H1 (cell line): ENCODE results near the gene AHRR. TPM values are rescaled to one million over a fixed set of nuclear protein-coding genes. Genes with fewer than 3 reads are reported as not detected.

Source experiments
- CBX5 ChIP-seq: fragments of 300-800, 300-1000 bp; sonication (generic); IDR thresholded peaks from 2 replicates; pipeline ENCODE4 v1.7.1; 2016; ENCODE audit warnings: antibody characterized with exemption, low read length, low read depth
- CTCF ChIP-seq, 3 experiments: IDR thresholded peaks; 1 replicate in 2 of 3; 2 replicates in 1 of 3; pipeline versions ENCODE4 v1.5.1 to v1.6.1; 2011; ENCODE audit warnings: low read length in 3 of 3, mild to moderate bottlenecking in 3 of 3, inconsistent platforms in 2 of 3, low read depth in 1 of 3, moderate library complexity in 1 of 3; ENCODE audit not compliant: insufficient read depth in 1 of 3; ENCODE audit errors: control extremely low read depth in 1 of 3
- POLR2AphosphoS5 ChIP-seq: IDR thresholded peaks from 2 replicates; pipeline ENCODE4 v1.6.1; 2011; ENCODE audit warnings: low read depth, low read length
- RNF2 ChIP-seq: fragments of 200-900, 300-1000 bp; sonication (generic); IDR thresholded peaks from 2 replicates; pipeline ENCODE4 v1.7.1; 2016; ENCODE audit warnings: borderline replicate concordance, low read depth, mild to moderate bottlenecking, antibody characterized with exemption, low read length; ENCODE audit not compliant: poor library complexity, severe bottlenecking; ENCODE audit errors: missing control alignments
- polyA plus RNA-seq, 7 experiments: library from polyadenylated mRNA; depleted of rRNA in 3 of 7; stranded (reverse) in 5 of 7; unstranded in 2 of 7; fragments of >200 nt in 5 of 7; fragments of 200-250 nt in 2 of 7; gene quantifications; 1 replicate in 5 of 7; 2 replicates in 1 of 7; 4 replicates in 1 of 7; pipeline versions ENCODE4 v1.2.1 to v1.2.3, GENCODE V29; 2011 to 2013; ENCODE audit warnings: missing spikeins in 2 of 7, mixed read lengths in 2 of 7
- total RNA-seq: library from RNA; stranded (reverse); fragmentation: NEBNext Ultra II Directional; extraction: Animal tissue kit (Norgen Biotek cat#: 25700); gene quantifications from 2 replicates; pipeline ENCODE4 v1.2.1, GENCODE V29; 2021
- TF ChIP-seq, protein P1 (sequence below): IDR thresholded peaks from 2 replicates; pipeline ENCODE4 v1.6.1; 2012; ENCODE audit warnings: low read length, inconsistent platforms

The AHRR gene
- total and polyA plus RNA-seq, 2 of the 8 experiments (the other 6 are each of a cell fraction or from before 2014, with no cell fraction given): 0.41 to 0.80 TPM

DNA sequence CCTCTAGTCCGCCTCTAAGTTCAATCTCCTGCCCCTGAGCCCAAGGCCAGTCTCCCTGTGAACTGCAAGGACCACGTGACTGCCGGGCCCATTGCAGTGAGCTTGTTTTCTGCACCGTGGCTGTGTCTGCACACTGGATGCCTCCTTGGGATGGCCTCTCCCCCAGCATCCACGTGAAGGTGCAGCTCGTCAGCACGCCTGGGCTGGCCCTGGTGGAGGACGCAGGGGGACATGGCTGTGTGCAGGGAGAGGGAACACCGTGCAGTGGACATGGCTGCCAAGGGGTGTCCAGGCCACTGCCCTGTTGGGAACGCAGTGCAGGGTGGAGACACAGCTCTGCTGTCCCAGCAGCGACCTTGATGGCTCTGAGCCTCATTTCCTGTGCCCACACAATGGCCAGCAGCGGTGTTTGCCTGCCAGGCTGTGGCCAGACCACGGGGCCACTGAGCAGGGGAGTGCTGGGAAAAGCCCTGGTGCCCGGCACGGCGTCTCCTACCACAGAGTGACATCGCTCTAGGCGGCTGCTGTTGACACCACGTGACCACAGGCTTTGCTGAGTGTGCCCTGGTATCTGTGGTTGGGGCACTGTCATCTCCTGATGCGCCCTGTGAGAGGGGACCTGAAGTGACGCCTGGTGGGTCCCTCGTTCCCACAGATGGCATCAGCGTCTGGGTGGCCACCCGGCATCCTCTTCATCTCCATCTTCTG, 94.6 kb downstream of the AHRR start (continued):
- TF ChIP-seq CTCF (IDR thresholded peaks at IDR 0.05; ENCODE audit: control extremely low read depth in 1 of 3, insufficient read depth in 1 of 3, low read depth in 1 of 3, low read length in 3 of 3) (no peak), POLR2AphosphoS5 (no peak), CBX5 (no peak), RNF2 (no peak)
- TF ChIP-seq, protein P1, sequence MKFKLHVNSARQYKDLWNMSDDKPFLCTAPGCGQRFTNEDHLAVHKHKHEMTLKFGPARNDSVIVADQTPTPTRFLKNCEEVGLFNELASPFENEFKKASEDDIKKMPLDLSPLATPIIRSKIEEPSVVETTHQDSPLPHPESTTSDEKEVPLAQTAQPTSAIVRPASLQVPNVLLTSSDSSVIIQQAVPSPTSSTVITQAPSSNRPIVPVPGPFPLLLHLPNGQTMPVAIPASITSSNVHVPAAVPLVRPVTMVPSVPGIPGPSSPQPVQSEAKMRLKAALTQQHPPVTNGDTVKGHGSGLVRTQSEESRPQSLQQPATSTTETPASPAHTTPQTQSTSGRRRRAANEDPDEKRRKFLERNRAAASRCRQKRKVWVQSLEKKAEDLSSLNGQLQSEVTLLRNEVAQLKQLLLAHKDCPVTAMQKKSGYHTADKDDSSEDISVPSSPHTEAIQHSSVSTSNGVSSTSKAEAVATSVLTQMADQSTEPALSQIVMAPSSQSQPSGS: no peak
- TF ChIP-seq, all 59 proteins: peak for 0
